H9 (cell line): ENCODE results near the gene USP3. TPM values are rescaled to one million over a fixed set of nuclear protein-coding genes. Genes with fewer than 3 reads are reported as not detected.

Experiments used
- DNase-seq: peaks from one replicate; pipeline ENCODE4 v3.0.0-alpha.2; 2017
- H2AFZ ChIP-seq: one replicate; pipeline ENCODE4 v1.6.1; 2013; ENCODE audit warnings: mild to moderate bottlenecking, low read length, control low read depth, moderate library complexity
- H2AK5ac ChIP-seq: 2 replicates; pipeline ENCODE4 v1.6.1; 2013; ENCODE audit warnings: low read length, control low read depth, mixed read lengths; ENCODE audit not compliant: insufficient read length
- H2BK120ac ChIP-seq: one replicate; pipeline ENCODE4 v1.6.1; 2013; ENCODE audit warnings: low read depth, mild to moderate bottlenecking, low read length, control low read depth, inconsistent platforms; ENCODE audit not compliant: poor library complexity, severe bottlenecking
- H2BK12ac ChIP-seq: 2 replicates; pipeline ENCODE4 v1.6.1; 2013; ENCODE audit warnings: low read length, control low read depth, mixed read lengths, low read depth; ENCODE audit not compliant: insufficient read length
- H2BK15ac ChIP-seq: 2 replicates; pipeline ENCODE4 v1.6.1; 2013; ENCODE audit warnings: low read depth, low read length, control low read depth
- H2BK20ac ChIP-seq: one replicate; pipeline ENCODE4 v1.6.1; 2013; ENCODE audit warnings: low read depth, mild to moderate bottlenecking, low read length, control low read depth, inconsistent platforms; ENCODE audit not compliant: poor library complexity, severe bottlenecking
- H2BK5ac ChIP-seq: 2 replicates; pipeline ENCODE4 v1.6.1; 2013; ENCODE audit warnings: low read length, control low read depth, mixed read lengths; ENCODE audit not compliant: insufficient read length
- H3K14ac ChIP-seq: 2 replicates; pipeline ENCODE4 v1.6.1; 2013; ENCODE audit warnings: low read length, control low read depth; ENCODE audit not compliant: insufficient read depth
- H3K18ac ChIP-seq: 2 replicates; pipeline ENCODE4 v1.6.1; 2013; ENCODE audit warnings: low read depth, mild to moderate bottlenecking, mixed read lengths, low read length, control low read depth; ENCODE audit not compliant: insufficient read length
- H3K23ac ChIP-seq: 2 replicates; pipeline ENCODE4 v1.6.1; 2013; ENCODE audit warnings: low read length, control low read depth, mixed read lengths, low read depth; ENCODE audit not compliant: insufficient read length
- H3K23me2 ChIP-seq: 2 replicates; pipeline ENCODE4 v1.6.1; 2013; ENCODE audit warnings: low read depth, mild to moderate bottlenecking, mixed read lengths, low read length, control low read depth; ENCODE audit not compliant: insufficient read length, poor library complexity, severe bottlenecking
- H3K27ac ChIP-seq: 2 replicates; pipeline ENCODE4 v1.5.1; 2013; ENCODE audit warnings: low read length, control low read depth, mixed read lengths, low read depth; ENCODE audit not compliant: insufficient read length
- H3K27me3 ChIP-seq: 2 replicates; pipeline ENCODE4 v1.6.1; 2013; ENCODE audit warnings: low read length, control low read depth, inconsistent platforms; ENCODE audit not compliant: insufficient read depth
- H3K4ac ChIP-seq: 2 replicates; pipeline ENCODE4 v1.6.1; 2013; ENCODE audit warnings: low read depth, mild to moderate bottlenecking, control low read depth, inconsistent platforms, low read length, moderate library complexity
- H3K4me1 ChIP-seq: 2 replicates; pipeline ENCODE4 v1.6.1; 2013; ENCODE audit warnings: low read length, control low read depth, inconsistent platforms; ENCODE audit not compliant: insufficient read depth
- H3K4me2 ChIP-seq: 2 replicates; pipeline ENCODE4 v1.6.1; 2013; ENCODE audit warnings: low read length, control low read depth, mixed read lengths; ENCODE audit not compliant: insufficient read length, insufficient read depth
- H3K56ac ChIP-seq: 2 replicates; pipeline ENCODE4 v1.6.1; 2013; ENCODE audit warnings: low read depth, mild to moderate bottlenecking, mixed read lengths, low read length, control low read depth; ENCODE audit not compliant: insufficient read length
- H3K79me1 ChIP-seq: 2 replicates; pipeline ENCODE4 v1.6.1; 2013; ENCODE audit warnings: low read depth, mild to moderate bottlenecking, moderate library complexity, low read length, control low read depth, inconsistent platforms; ENCODE audit not compliant: insufficient read depth, poor library complexity, severe bottlenecking
- H3K79me2 ChIP-seq: 2 replicates; pipeline ENCODE4 v1.6.1; 2013; ENCODE audit warnings: low read length, control low read depth, inconsistent platforms; ENCODE audit not compliant: insufficient read depth
- H3K9ac ChIP-seq: 2 replicates; pipeline ENCODE4 v1.6.1; 2013; ENCODE audit warnings: low read length, control low read depth, mixed read lengths; ENCODE audit not compliant: insufficient read length; ENCODE audit errors: extremely low read depth
- H3K9me3 ChIP-seq: one replicate; pipeline ENCODE4 v1.6.1; 2013; ENCODE audit warnings: low read depth, low read length, inconsistent platforms; ENCODE audit not compliant: control insufficient read depth
- H3T11ph ChIP-seq: one replicate; pipeline ENCODE4 v1.6.1; 2013; ENCODE audit warnings: mild to moderate bottlenecking, low read length, control low read depth, inconsistent platforms
- H4K20me1 ChIP-seq: one replicate; pipeline ENCODE4 v1.6.1; 2013; ENCODE audit not compliant: control insufficient read depth, insufficient read length, insufficient read depth
- H4K5ac ChIP-seq: 2 replicates; pipeline ENCODE4 v1.6.1; 2013; ENCODE audit warnings: low read depth, mild to moderate bottlenecking, mixed read lengths, low read length, control low read depth; ENCODE audit not compliant: insufficient read length
- H4K8ac ChIP-seq: replicated peaks from 2 replicates; pipeline ENCODE4 v1.6.1; 2013; ENCODE audit warnings: low read length, control low read depth, mixed read lengths, low read depth; ENCODE audit not compliant: insufficient read length
- H4K91ac ChIP-seq: 2 replicates; pipeline ENCODE4 v1.6.1; 2013; ENCODE audit warnings: low read depth, mild to moderate bottlenecking, moderate library complexity, mixed read lengths, low read length, control low read depth; ENCODE audit not compliant: insufficient read length
- H3K27ac Mint-ChIP-seq, 3 experiments: 2 replicates in 2 of 3; 3 replicates in 1 of 3; pipeline ENCODE4 v1.8.0; 2020 to 2021; ENCODE audit warnings: mixed read lengths in 3 of 3, mild to moderate bottlenecking in 1 of 3, moderate library complexity in 1 of 3
- H3K27me3 Mint-ChIP-seq: 2 replicates; pipeline ENCODE4 v1.8.0; 2021; ENCODE audit warnings: low read depth, mild to moderate bottlenecking, moderate library complexity, mixed read lengths
- H3K36me3 Mint-ChIP-seq, 3 experiments: 2 replicates in 2 of 3; 3 replicates in 1 of 3; pipeline ENCODE4 v1.8.0; 2020 to 2021; ENCODE audit warnings: low read depth in 3 of 3, mixed read lengths in 3 of 3; ENCODE audit not compliant: insufficient read depth in 1 of 3
- H3K4me1 Mint-ChIP-seq, 2 experiments: 2 replicates each; pipeline ENCODE4 v1.8.0; 2020; ENCODE audit warnings: mixed read lengths in 2 of 2
- H3K4me3 Mint-ChIP-seq, 2 experiments: 2 replicates in 1 of 2; 3 replicates in 1 of 2; pipeline ENCODE4 v1.8.0; 2020 to 2021; ENCODE audit warnings: mild to moderate bottlenecking in 2 of 2, mixed read lengths in 2 of 2, moderate library complexity in 1 of 2
- H3K9me3 Mint-ChIP-seq, 2 experiments: 2 replicates in 1 of 2; 3 replicates in 1 of 2; pipeline ENCODE4 v1.8.0; 2020; ENCODE audit warnings: mild to moderate bottlenecking in 2 of 2, mixed read lengths in 2 of 2, moderate library complexity in 1 of 2
- CTCF ChIP-seq: fragments of 200-600 bp; sonication (generic); conservative IDR thresholded peaks from 3 replicates; pipeline ENCODE4 v1.8.0; 2021; ENCODE audit warnings: antibody characterized with exemption, mild to moderate bottlenecking
- WGBS: extraction: QIAGEN DNeasy Blood & Tissue Kit; methylation state at CpG from one replicate; pipeline ENCODE4 v1.1.7; 2013; ENCODE audit warnings: missing lambda C conversion rate, low lambda C conversion rate, mixed read lengths; ENCODE audit not compliant: insufficient read length; ENCODE audit errors: extremely low coverage; 5-methylcytosine and 5-hydroxymethylcytosine counted together
- total RNA-seq: library from RNA; stranded (reverse); gene quantifications from 2 replicates; pipeline ENCODE4 v1.2.1, GENCODE V29; 2021

USP3 gene
- total RNA-seq, 1 experiment from 2014 or later = 14.2 TPM

GRCh38 chr15:63499611-63500010, 4.8 kb upstream of the USP3 start:
- Histone ChIP-seq H2BK5ac (no peak overlapping the region), H3K4ac (no peak overlapping the region), H4K8ac (no peak overlapping the region), H3K9me3 (no peaks in the 10 kb centered on the region), H2BK12ac (no peak overlapping the region), H3K56ac (no peak overlapping the region), H3K79me1 (no peaks in the 10 kb centered on the region), H3K4me1 (peaks cover 6% of the 10 kb centered on the region), H3K23ac (no peak overlapping the region), H2BK120ac (no peak overlapping the region), H3T11ph (no peak overlapping the region), H3K4me2 (no peak overlapping the region), H3K27ac (no peak overlapping the region), H4K91ac (no peak overlapping the region), H2BK20ac (no peak overlapping the region), H2BK15ac (no peak overlapping the region), H4K5ac (no peak overlapping the region), H3K9ac (no peak overlapping the region), H3K23me2 (peaks cover 14% of the 10 kb centered on the region), H3K18ac (no peak overlapping the region), H3K79me2 (no peaks in the 10 kb centered on the region), H4K20me1 (no peaks in the 10 kb centered on the region), H2AK5ac (no peak overlapping the region), H2AFZ (no peak overlapping the region), H3K14ac (no peak overlapping the region), H3K27me3 (peaks cover 34% of the 10 kb centered on the region)
- Mint-ChIP-seq H3K36me3 (no peaks in the 10 kb centered on the region; a peak in 1 of 7 replicates), H3K27ac (no peak overlapping the region), H3K9me3 (peaks cover 0 to 5% of the 10 kb centered on the region in 2 experiments; a peak in 2 of 5 replicates), H3K27me3 (peaks cover 9% of the 10 kb centered on the region), H3K4me1 (peaks cover 35 to 48% of the 10 kb centered on the region in 2 experiments), H3K4me3 (no peak overlapping the region)
- TF ChIP-seq CTCF = no peak
- DNase-seq = no peak
- no CpG with 5 or more reads among the region's 4 CpGs for WGBS
